HepG2 (cell line): ENCODE data around the gene NCOA6. TPM values are rescaled to one million over a fixed set of nuclear protein-coding genes. Genes with fewer than 3 reads are reported as not detected.
A peak's percentile ranks its signal among the peaks of the same experiment; 100 is the strongest.

Source experiments
- MNT ChIP-seq: fragments of 450-650 bp; IDR thresholded peaks from 2 replicates; pipeline ENCODE4 v1.6.1; 2016
- NFYB ChIP-seq: sonication (generic); formaldehyde crosslinking; IDR thresholded peaks from 2 replicates; pipeline ENCODE4 v1.4.0; 2020; ENCODE audit warnings: missing genetic modification reagents
- POLR2A ChIP-seq, 2 experiments: IDR thresholded peaks; 2 replicates each; pipeline ENCODE4 v1.6.1; 2011; ENCODE audit warnings: low read depth in 2 of 2, low read length in 2 of 2, mild to moderate bottlenecking in 1 of 2, moderate library complexity in 1 of 2; ENCODE audit not compliant: insufficient read depth in 1 of 2
- SMARCE1 ChIP-seq: fragments of 450-650 bp; IDR thresholded peaks from 2 replicates; pipeline ENCODE4 v1.6.1; 2017; ENCODE audit warnings: borderline replicate concordance
- TAF1 ChIP-seq: sonication (generic); formaldehyde crosslinking; IDR thresholded peaks from 2 replicates; pipeline ENCODE4 v1.4.0; 2020; ENCODE audit warnings: missing genetic modification reagents
- TIGD3 ChIP-seq: sonication (generic); formaldehyde crosslinking; IDR thresholded peaks from 2 replicates; pipeline ENCODE4 v1.5.1; 2020; ENCODE audit warnings: mild to moderate bottlenecking, missing genetic modification reagents, borderline replicate concordance
- TOPORS ChIP-seq: sonication (generic); formaldehyde crosslinking; IDR thresholded peaks from 2 replicates; pipeline ENCODE4 v1.8.0; 2023; ENCODE audit warnings: mild to moderate bottlenecking, missing genetic modification reagents
- USF2 ChIP-seq, 2 experiments: sonication (generic) in 1 of 2; formaldehyde crosslinking in 1 of 2; IDR thresholded peaks; 2 replicates each; pipeline versions ENCODE4 v1.5.1 to v1.6.1; 2011 to 2020; ENCODE audit warnings: borderline replicate concordance in 1 of 2, low read depth in 1 of 2, low read length in 1 of 2, mild to moderate bottlenecking in 1 of 2, missing genetic modification reagents in 1 of 2, moderate library complexity in 1 of 2
- ZBTB38 ChIP-seq: sonication (generic); formaldehyde crosslinking; IDR thresholded peaks from 2 replicates; pipeline ENCODE4 v1.5.1; 2020; ENCODE audit warnings: mild to moderate bottlenecking, missing genetic modification reagents
- ZBTB43 ChIP-seq: sonication (generic); formaldehyde crosslinking; conservative IDR thresholded peaks from 2 replicates; pipeline ENCODE4 v1.4.0; 2020; ENCODE audit warnings: missing genetic modification reagents
- ZMYM3 ChIP-seq: sonication (generic); formaldehyde crosslinking; IDR thresholded peaks from 2 replicates; pipeline ENCODE4 v1.5.1; 2020; ENCODE audit warnings: mild to moderate bottlenecking, missing genetic modification reagents
- ZNF335 ChIP-seq: sonication (generic); formaldehyde crosslinking; IDR thresholded peaks from 2 replicates; pipeline ENCODE4 v1.4.0; 2020; ENCODE audit warnings: missing genetic modification reagents
- ZNF468 ChIP-seq: sonication (generic); formaldehyde crosslinking; IDR thresholded peaks from 2 replicates; pipeline ENCODE4 v1.8.0; 2022; ENCODE audit warnings: mild to moderate bottlenecking, moderate library complexity, missing genetic modification reagents
- ZNF598 ChIP-seq: sonication (generic); formaldehyde crosslinking; IDR thresholded peaks from 2 replicates; pipeline ENCODE4 v1.5.1; 2020; ENCODE audit warnings: mild to moderate bottlenecking, missing genetic modification reagents, borderline replicate concordance
- ZNF770 ChIP-seq: sonication (generic); formaldehyde crosslinking; IDR thresholded peaks from 2 replicates; pipeline ENCODE4 v1.5.0; 2020; ENCODE audit warnings: mild to moderate bottlenecking, missing genetic modification reagents
- ZNF776 ChIP-seq: sonication (generic); formaldehyde crosslinking; IDR thresholded peaks from 2 replicates; pipeline ENCODE4 v1.4.0; 2020; ENCODE audit warnings: mild to moderate bottlenecking, missing genetic modification reagents
- ZNF839 ChIP-seq: sonication (generic); formaldehyde crosslinking; IDR thresholded peaks from 2 replicates; pipeline ENCODE4 v1.4.0; 2020; ENCODE audit warnings: missing genetic modification reagents, mild to moderate bottlenecking, borderline replicate concordance
- polyA plus RNA-seq, 8 experiments: library from polyadenylated mRNA; depleted of rRNA in 3 of 8; stranded (reverse) in 7 of 8; unstranded in 1 of 8; fragments of >200 nt; fragmentation: Illumina TruSeq in 4 of 8; extraction: Trizol in 4 of 8; gene quantifications; 2 replicates each; pipeline versions ENCODE4 v1.2.1 to v1.2.3, GENCODE V29; 2011 to 2016; ENCODE audit warnings: low read depth in 4 of 8, missing spikeins in 1 of 8, mixed read lengths in 1 of 8; ENCODE audit not compliant: insufficient read depth in 1 of 8
- total RNA-seq, 5 experiments: library from RNA; depleted of rRNA; stranded (reverse); fragments of >200 nt; fragmentation: Illumina TruSeq; extraction: Trizol; gene quantifications; 2 replicates each; pipeline ENCODE4 v1.2.3, GENCODE V29; 2016; ENCODE audit warnings: low read depth in 1 of 5

NCOA6 gene
- total and polyA plus RNA-seq, 2 of the 13 experiments (the other 11 are each of a cell fraction or from before 2014, with no cell fraction given) = 11.2 to 29.3 TPM

- TF ChIP-seq ZBTB38 (CRISPR knock-in tag) = peak; percentile 68; the same call in 1 of the 2 replicates
- no peak for TF ChIP-seq ZNF776 (CRISPR knock-in tag)
- no peak for TF ChIP-seq TAF1 (CRISPR knock-in tag)
- TF ChIP-seq USF2 (IDR thresholded peaks at IDR 0.05; ENCODE audit: low read depth, low read length) = no peak
- no peak for TF ChIP-seq USF2 (CRISPR knock-in tag; IDR thresholded peaks at IDR 0.05; ENCODE audit: borderline replicate concordance)
- no peak for TF ChIP-seq ZNF335 (CRISPR knock-in tag)
- no peak for TF ChIP-seq TIGD3
- TF ChIP-seq SMARCE1 = no peak
- TF ChIP-seq ZNF598 (CRISPR knock-in tag) = no peak
- no peak for TF ChIP-seq NFYB (CRISPR knock-in tag)
- no peak for TF ChIP-seq ZNF839
- no peak for TF ChIP-seq ZNF468 (CRISPR knock-in tag)
- no peak for TF ChIP-seq TOPORS (CRISPR knock-in tag)
- 0 out of 4 replicates have a peak, but pooled peaks of 1 of the 2 experiments have one; percentile 13 for TF ChIP-seq POLR2A (IDR thresholded peaks at IDR 0.05; ENCODE audit: insufficient read depth in 1 of 2, low read depth in 2 of 2, low read length in 2 of 2)
- TF ChIP-seq ZBTB43 (CRISPR knock-in tag) = no peak
- TF ChIP-seq ZMYM3 (CRISPR knock-in tag) = peak; percentile 99
- TF ChIP-seq ZNF770 (CRISPR knock-in tag) = peak; percentile 99
- TF ChIP-seq MNT = no peak
These were observed 108.0 kb downstream of the NCOA6 start (continued) for GRCh38 chr20:34717230-34718095.
